Stimulated activated CD8-positive, alpha-beta memory T cell treated with anti-CD3 and anti-CD28 coated beads, Interleukin-15, amount 100 ng/mL, for 4 hours (primary cell): Measurements from ENCODE around the gene SLC13A3.
A peak's percentile ranks its signal among the peaks of the same experiment; 100 is the strongest.

Source experiments
- DNase-seq, 2 donors: peaks; one replicate each; pipeline ENCODE4 v3.0.0-alpha.2; 2020; ENCODE audit warnings: low read depth in 2 of 2

Gene SLC13A3, protein sequence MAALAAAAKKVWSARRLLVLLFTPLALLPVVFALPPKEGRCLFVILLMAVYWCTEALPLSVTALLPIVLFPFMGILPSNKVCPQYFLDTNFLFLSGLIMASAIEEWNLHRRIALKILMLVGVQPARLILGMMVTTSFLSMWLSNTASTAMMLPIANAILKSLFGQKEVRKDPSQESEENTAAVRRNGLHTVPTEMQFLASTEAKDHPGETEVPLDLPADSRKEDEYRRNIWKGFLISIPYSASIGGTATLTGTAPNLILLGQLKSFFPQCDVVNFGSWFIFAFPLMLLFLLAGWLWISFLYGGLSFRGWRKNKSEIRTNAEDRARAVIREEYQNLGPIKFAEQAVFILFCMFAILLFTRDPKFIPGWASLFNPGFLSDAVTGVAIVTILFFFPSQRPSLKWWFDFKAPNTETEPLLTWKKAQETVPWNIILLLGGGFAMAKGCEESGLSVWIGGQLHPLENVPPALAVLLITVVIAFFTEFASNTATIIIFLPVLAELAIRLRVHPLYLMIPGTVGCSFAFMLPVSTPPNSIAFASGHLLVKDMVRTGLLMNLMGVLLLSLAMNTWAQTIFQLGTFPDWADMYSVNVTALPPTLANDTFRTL

DNA sequence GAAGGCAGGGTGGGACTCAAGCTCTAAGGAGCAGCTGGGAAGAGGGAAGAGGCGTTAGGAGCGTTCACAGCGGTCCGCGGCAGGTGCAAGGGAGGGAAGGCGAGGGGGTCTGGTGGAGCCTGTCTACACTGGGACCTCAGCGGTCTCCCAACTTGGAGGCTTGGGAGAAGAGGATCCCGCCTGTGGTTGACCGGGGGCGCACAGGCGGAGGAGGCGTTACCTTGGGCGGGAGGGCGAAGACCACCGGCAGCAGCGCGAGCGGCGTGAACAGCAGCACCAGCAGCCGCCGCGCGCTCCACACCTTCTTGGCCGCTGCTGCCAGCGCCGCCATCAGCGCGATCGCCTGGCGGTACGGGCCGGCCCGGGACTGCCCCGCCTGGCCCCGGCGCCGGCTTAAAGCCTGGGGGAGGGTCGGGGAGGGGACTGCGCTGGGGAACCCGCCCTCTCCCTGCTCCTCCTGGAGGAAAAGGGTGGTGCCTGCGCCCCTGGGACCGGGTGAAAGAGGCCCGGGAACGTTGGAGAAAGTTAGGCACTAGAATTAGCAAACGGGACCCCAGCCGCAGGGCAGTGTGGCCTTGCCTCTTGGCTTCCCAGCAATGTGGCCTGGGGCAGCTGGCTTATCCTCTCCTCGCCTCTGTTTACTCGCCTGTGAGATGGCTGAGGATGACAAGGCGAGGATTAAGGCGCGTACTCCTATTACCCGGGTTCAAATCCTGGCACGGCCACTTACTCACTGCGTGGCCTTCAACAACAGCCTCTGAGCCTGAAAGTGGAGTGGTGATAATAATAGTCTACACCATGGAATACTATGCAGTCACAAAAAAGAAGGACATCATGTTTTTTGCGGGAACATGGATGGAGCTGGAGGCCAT, at the start of gene SLC13A3:
SLC13A3 (minus strand) TSS at position 369 of the 872 bp plus-strand sequence; CDS start at position 331, 38 bp downstream.
- no peak for DNase-seq

DNA sequence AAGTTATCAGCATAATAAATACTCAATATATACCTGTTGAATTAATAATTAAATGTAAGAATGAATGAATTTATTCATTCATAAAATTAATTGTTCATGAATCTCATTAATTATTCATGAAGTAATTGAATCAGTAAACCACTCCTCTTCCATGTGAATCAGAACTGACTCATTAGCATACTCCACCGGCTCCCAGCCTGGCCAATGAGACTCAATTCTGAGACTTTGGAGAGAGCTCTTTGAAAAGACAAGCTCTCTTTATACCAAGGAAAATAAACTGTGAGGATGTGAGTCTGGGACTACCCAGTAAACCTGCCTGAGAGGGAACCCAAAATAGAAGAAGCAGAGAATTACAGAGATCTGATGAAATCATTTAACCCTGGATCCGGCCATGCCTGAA, 49.8 kb upstream of the SLC13A3 start:
- DNase-seq: no peak

DNA sequence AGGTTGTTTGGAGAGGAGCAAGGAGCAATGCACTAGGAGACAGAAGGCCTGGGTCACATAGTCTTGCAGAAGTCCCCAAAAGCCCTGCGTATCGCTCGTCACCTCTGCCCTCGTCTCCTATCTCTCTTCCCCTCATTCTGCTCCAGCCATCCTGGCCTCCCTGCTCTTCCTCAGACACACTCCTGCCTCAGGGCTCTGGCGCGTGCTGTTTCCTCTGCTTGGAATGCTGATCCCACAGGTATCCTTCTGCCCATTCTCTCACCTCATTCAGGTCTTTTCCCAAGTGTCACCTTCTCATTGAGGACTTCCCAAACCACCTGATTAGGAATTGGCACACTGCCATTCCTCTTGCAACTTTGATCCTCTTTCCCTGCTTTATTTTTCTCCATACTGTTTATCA, 49.2 kb upstream of the SLC13A3 start:
- DNase-seq: no peak

- no peak for DNase-seq
These were observed 48.5 kb upstream of the SLC13A3 start for GRCh38 chr20:46699651-46700359.

DNA sequence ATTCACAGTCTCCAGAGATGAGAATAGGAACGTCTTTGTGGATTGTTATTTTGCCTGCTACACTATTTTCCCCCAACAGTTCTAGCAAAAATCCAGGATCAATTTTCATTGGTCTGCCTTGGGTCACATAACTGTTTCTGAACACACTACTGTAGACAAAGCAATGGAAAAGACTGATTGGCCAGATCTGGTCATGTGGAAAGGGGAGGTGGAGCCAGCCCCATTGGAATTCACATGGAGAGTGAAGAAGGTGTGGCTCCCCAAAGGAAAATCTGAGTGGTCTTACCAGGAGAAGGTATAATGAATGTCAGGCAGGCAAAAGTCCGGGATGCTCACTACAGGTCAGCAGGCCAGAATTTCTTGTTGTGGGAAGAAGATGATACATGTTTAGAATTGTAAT, 47.5 kb upstream of the SLC13A3 start:
- no peak for DNase-seq

DNA sequence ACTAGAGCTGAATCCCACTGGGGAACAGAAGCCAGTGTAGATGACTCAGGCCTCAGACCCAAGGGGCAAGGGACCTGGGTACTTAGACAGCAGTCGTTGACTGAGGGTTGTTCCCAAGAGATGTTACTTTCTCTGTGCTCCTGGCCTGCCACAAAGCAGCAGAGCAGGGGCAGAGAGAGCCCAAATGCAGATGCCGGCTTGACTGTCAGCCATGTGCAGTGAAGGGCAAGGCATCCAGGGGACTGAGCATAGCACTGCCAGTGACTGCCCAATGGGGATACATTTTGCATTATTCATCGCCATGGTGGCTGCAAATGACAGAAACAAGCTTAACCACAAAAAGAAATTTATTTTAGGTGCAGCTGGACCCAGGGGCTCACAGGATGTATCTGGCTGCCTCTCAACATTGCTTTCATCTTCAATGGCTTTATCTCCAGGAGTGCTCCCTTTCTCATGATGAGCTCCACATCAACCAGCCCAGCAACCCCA, 45.6 kb upstream of the SLC13A3 start:
- no peak for DNase-seq

GRCh38 chr20:46695892-46696291, 44.6 kb upstream of the SLC13A3 start:
- DNase-seq: no peak

DNA sequence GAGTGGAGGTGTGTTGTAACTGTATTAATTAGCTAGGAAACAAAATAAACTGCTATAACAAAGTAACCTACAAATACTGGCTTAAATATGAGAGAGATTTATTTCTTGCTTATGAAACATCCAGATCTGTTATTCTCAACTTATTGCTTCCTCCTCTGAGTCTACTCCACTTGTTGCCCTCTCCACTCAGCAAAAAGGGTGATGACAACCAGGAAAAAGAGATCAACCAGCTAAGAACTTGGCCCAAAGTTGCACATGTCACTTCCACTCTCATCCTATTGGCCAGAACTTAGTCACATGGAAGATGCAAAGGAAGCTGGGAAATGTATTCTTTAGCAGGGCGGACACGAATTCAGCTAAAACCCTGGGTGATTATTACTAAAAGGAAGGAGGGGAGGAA, 43.2 kb upstream of the SLC13A3 start:
- no peak for DNase-seq

GRCh38 chr20:46691196-46691595, 39.9 kb upstream of the SLC13A3 start:
- DNase-seq: no peak

DNA sequence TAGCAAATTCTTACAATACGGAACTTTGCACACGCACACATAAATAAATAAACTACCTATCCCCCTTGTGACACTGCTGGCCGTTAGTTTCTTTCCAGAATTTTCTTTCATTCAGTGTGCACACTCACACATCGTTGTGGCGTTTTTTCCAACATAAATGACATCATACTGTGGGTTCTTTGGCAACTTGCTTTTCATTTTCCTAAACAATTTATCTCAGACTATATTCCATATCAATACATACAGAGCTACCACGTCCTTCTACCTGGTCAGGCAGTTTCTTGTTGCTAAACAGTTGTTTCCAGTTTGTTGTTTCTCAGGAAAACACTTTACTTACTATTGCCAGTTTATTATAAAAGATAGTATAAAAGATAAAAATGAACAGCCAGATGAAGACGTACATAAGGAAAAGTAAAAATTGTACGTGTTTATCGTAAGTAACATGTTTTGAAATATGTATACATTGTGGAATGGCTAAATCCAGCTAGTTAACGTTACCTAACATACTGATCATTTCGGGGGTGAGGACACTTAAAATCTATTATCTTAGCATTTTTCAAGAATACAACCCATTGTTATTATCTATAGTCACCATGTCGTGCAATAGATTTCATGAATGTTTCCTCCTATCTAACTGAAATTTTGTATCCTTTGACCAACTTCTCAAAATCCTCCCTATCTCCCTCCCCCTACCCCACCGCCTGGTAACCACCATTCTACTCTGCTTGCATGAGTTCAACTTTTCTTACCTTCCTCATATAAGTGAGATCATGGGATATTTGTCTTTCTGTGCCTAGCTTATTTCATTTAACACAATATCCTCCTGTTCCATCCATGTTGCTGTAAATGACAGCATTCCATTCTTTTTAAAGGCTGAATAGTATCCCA, 39.2 kb upstream of the SLC13A3 start:
- no peak for DNase-seq

DNA sequence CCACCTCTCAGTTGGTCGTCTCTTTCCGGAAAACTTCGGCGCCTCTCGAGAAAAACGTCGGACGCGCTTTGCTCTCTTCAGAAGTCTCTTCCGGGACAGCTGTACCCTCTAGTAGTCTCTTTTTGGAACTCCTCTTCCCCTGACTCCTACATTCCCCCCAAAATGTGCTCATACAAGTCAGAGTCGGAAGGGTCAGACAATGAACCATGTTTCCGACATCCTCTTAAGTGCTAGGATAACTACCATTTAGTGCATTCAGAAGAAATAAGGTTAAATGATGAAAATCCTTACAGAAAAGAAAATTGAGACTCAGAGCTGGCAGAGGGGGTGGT, 38.5 kb upstream of the SLC13A3 start:
- DNase-seq: no peak

- peak; percentile 87 to 91 for DNase-seq
These were observed 38.0 kb upstream of the SLC13A3 start, which contains the start of gene TP53RK for GRCh38 chr20:46689082-46689753. TP53RK (minus strand) TSS chr20:46689444; CDS start chr20:46689414, 30 bp downstream.

DNA sequence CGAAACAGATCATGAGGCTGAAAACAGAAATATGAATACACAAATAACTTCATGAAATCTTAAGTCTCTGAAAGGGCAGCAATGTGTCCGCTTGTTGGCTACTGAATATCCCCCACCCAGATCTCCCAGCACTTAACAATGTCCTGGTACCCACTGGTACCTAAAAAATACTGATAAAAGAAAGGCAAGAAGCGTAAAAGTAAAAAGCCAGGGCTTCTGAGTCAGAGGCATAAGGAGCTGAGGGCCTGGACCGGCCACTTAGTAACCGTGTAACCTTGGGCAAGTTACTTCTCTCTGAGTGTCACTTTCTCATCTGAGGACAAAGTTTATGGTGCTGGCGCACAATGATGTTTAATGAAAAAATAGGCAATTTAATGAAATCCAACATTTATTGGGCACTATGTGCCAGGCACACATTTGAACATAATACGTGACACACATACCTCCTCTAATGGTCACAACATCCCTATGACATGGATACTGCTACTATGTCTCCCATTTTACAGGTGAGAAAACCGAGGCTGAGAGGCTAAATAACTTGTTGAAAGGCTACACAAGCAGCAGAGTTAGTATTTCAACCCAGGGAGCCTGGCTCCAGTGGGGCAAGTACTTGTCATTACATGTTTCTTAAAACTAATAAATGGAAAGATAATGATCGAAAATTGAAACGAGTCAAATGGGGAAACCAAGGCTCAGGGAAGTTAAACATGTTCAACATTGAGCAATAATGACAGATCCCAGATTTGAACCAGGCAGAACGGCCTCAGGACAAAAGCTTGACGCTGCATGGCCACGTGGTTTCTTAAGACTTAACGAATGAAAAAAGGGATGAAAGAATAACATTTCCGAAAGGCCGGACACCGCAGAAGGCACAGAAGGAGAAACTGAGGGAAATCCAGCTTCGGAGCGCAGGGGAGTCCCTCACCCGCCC, 37.2 kb upstream of the SLC13A3 start:
- DNase-seq: no peak

DNA sequence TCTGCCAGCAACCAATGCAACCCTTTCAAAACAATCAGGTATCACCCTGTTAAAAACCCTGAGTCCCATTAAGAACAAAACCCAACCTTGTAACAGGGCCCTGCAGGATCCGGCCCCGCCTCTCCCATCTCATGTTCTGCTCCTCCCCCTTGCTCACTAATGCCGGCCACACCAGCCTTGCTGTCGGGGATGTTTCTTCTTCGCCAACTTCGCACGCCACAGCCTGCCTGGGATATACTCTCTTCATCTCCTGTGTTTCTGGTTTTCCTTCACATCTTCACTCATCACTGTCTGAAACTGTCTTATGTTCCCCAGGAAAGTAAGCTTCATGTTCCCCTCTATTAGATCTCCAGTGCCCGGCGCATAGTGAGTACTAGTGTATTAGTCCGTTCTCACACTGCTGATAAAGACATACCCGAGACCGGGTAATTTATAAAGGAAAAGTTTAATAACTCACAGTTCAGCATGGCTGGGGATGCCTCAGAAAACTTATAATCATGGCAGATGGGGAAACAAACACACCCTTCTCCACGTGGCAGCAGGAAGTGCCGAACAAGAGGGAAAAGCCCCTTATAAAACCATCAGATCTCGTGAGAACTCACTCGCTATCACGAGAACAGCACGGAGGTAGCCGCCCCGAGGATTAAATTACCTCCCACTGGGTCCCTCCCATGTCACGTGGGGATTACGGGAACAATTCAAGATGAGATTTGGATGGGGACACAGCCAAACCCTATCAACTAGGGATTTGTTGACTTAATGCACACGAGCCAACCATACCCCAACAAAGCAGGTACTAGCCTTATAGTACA, 32.9 kb upstream of the SLC13A3 start:
- no peak for DNase-seq

DNA sequence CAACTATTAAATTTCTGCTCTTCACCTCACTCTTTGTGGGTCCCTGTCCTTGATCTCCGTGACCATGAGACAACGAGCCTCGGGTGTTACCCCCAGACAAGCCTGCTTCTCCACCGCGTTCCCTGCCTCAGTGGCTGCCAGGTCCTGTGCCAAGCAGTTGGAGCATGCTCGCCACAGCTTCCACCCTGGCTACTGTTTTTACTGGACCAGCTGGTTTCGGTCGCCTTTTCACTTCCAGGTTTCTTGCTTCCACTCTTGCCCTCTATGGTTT, 32.3 kb upstream of the SLC13A3 start:
- DNase-seq: no peak

DNA sequence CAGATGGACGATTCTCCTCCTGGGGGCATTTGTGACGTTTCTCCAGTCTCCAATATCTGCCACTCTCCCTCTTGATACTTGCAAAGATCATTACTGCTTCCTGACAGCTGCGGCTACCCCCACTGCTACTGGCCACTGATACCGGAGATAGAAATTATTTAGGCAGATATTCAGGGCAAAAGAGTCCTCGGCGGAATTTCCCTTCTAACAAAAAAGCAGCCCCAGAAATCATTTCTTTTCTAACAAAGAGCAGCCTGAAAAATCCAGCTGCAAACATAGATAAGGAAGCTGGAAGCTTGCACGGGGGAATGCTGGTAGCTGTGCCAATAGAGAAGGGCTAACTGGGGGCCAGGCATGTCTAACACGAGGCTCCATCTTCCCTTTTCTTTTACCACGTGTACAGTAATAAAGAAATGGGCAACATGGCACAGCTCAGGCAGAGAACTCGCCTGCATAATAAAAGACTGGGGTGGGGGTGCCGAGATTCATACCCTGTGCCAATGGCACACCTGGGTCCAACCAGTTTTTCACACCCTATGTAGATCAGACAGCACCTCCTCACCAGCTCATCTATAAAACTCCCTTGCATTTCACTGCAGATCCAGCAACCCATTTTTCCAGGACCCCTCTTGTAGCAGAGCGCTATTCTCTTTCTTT, 31.9 kb upstream of the SLC13A3 start:
- DNase-seq: no peak

DNA sequence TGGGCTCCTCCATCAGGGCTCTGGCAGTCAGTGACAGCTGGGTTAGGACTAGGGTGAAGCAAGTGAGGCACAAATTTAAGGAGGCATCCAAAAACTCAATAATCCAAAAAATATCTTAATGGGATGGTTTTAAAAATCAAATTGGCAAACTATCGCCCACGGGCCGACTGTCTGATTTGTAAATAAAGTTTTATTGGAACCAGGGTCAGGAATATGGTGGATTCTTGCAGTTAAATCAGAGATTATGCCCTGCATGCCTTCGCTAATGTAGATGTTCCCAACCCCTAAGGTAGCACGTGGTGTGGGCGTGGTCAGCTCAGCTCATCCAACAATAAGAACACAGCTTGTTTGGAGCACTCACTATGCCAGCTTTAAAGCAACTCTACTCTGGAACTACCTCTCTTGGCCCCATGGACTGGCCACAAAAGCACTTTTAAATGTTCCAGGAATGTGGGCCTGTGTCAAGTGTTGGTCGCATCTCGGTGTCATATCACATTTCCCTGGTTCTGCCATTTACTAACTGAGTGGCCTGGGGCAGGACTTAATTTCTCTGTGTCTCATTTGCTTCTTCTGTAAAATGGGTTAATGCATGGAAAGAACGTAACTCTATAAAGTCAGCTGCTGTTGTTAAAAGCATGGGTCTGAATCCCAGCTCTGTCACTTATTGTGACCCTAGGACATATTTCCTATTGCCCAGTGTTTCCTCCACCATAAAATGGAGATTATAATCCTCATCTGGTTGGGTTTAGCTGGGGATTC, 31.0 kb upstream of the SLC13A3 start:
- DNase-seq: no peak
